Measurements from ENCODE around the gene YBX2.

YBX2 gene

DNA sequence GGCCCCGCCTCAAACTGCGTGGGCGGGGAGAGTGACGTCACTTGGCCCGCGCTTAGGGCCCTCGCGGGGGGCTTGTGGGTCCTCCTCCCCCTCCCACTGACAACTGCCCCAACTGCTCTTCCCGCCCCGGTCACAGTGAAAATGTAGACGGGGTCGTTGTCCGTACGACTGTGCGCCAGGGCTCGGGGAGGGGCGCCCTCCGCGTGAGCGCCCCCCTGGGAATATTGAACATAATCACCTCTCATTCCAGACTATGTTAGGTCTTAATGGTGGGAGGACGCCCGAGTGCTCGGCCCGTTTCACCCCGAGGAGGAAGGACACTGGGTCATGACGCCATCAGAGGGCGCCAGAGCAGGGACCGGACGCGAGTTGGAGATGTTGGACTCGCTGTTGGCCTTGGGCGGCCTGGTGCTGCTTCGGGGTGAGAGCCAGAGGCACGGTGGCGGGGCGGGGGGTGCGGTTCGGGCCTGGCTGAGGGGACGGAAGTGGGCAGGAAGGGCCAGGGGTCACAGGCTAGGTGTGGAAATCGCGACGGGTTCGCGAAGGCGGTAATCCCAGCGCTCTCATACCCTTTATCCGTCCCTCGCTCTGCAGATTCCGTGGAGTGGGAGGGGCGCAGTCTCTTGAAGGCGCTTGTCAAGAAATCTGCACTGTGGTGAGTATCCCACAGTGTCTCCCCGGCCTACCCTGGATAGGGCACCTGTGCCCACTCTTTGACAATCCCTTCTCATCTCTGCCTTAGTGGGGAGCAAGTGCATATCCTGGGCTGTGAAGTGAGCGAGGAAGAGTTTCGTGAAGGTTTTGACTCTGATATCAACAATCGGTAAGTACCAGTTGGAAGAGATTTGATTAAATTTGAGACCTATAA, 42.0 kb downstream of the YBX2 start, which contains the start of gene ELP5 (continued):
- TF ChIP-seq ZNF221 (tag by site-specific recombination; IDR thresholded peaks at IDR 0.05; ENCODE audit: borderline replicate concordance) (no peak), ZNF174 (tag by site-specific recombination; IDR thresholded peaks at IDR 0.05) (no peak), ZNF677 (tag by site-specific recombination; IDR thresholded peaks at IDR 0.05) (no peak), ZBTB8A (tag by site-specific recombination; IDR thresholded peaks at IDR 0.05) (peak; percentile 91), ZNF544 (tag by site-specific recombination; IDR thresholded peaks at IDR 0.05) (no peak), ZNF621 (tag by site-specific recombination; IDR thresholded peaks at IDR 0.05) (no peak), ZNF548 (tag by site-specific recombination; IDR thresholded peaks at IDR 0.05) (no peak), ZNF416 (tag by site-specific recombination; IDR thresholded peaks at IDR 0.05) (no peak), YY1 (tag by site-specific recombination; IDR thresholded peaks at IDR 0.05) (peak; percentile 58; the same call in 1 of the 2 replicates), MEIS1 (CRISPR knock-in tag; IDR thresholded peaks at IDR 0.05; ENCODE audit: borderline replicate concordance) (no peak), ZNF404 (tag by site-specific recombination; IDR thresholded peaks at IDR 0.05) (no peak), TCF7L2 (IDR thresholded peaks at IDR 0.05; ENCODE audit: borderline replicate concordance, low read depth, low read length) (no peak), ZNF157 (tag by site-specific recombination; IDR thresholded peaks at IDR 0.05) (no peak), ZNF354C (tag by site-specific recombination; IDR thresholded peaks at IDR 0.05; ENCODE audit: borderline replicate concordance, low read depth) (no peak), ZNF791 (tag by site-specific recombination; IDR thresholded peaks at IDR 0.05) (no peak), ZNF211 (tag by site-specific recombination; IDR thresholded peaks at IDR 0.05; ENCODE audit: low read depth) (no peak), ZNF501 (tag by site-specific recombination; IDR thresholded peaks at IDR 0.05) (peak; percentile 98), GLI4 (tag by site-specific recombination; IDR thresholded peaks at IDR 0.05) (peak; percentile 81; the same call in 1 of the 2 replicates), ZNF629 (tag by site-specific recombination; IDR thresholded peaks at IDR 0.05) (peak; percentile 98), ZFP69B (tag by site-specific recombination; IDR thresholded peaks at IDR 0.05) (peak; percentile 97), ZNF701 (tag by site-specific recombination; IDR thresholded peaks at IDR 0.05) (no peak), ZFP37 (tag by site-specific recombination; IDR thresholded peaks at IDR 0.05) (peak; percentile 96), ZXDB (tag by site-specific recombination; IDR thresholded peaks at IDR 0.05) (peak; percentile 82), ZNF140 (tag by site-specific recombination; IDR thresholded peaks at IDR 0.05) (no peak), ZNF214 (tag by site-specific recombination; IDR thresholded peaks at IDR 0.05; ENCODE audit: borderline replicate concordance) (no peak), ZNF747 (tag by site-specific recombination; IDR thresholded peaks at IDR 0.05) (no peak), ZNF2 (tag by site-specific recombination; IDR thresholded peaks at IDR 0.05) (peak; percentile 95), ZNF223 (tag by site-specific recombination; IDR thresholded peaks at IDR 0.05) (no peak), ZNF16 (tag by site-specific recombination; IDR thresholded peaks at IDR 0.05; ENCODE audit: low read depth) (no peak), WT1 (tag by site-specific recombination; IDR thresholded peaks at IDR 0.05) (peak; percentile 33), ZNF792 (tag by site-specific recombination; IDR thresholded peaks at IDR 0.05) (no peak), ZNF146 (tag by site-specific recombination; IDR thresholded peaks at IDR 0.05) (peak; percentile 49; the same call in 1 of the 2 replicates)
- TF ChIP-seq, protein P1, sequence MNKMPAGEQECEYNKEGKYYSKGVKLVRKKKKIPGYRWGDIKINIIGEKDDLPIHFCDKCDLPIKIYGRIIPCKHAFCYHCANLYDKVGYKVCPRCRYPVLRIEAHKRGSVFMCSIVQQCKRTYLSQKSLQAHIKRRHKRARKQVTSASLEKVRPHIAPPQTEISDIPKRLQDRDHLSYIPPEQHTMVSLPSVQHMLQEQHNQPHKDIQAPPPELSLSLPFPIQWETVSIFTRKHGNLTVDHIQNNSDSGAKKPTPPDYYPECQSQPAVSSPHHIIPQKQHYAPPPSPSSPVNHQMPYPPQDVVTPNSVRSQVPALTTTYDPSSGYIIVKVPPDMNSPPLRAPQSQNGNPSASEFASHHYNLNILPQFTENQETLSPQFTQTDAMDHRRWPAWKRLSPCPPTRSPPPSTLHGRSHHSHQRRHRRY (tag by site-specific recombination; IDR thresholded peaks at IDR 0.05) = 0 out of 2 replicates have a peak, but pooled peaks have one; percentile 12
- TF ChIP-seq, protein P2, sequence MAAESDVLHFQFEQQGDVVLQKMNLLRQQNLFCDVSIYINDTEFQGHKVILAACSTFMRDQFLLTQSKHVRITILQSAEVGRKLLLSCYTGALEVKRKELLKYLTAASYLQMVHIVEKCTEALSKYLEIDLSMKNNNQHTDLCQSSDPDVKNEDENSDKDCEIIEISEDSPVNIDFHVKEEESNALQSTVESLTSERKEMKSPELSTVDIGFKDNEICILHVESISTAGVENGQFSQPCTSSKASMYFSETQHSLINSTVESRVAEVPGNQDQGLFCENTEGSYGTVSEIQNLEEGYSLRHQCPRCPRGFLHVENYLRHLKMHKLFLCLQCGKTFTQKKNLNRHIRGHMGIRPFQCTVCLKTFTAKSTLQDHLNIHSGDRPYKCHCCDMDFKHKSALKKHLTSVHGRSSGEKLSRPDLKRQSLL (tag by site-specific recombination; IDR thresholded peaks at IDR 0.05) = no peak
- TF ChIP-seq, protein P3, sequence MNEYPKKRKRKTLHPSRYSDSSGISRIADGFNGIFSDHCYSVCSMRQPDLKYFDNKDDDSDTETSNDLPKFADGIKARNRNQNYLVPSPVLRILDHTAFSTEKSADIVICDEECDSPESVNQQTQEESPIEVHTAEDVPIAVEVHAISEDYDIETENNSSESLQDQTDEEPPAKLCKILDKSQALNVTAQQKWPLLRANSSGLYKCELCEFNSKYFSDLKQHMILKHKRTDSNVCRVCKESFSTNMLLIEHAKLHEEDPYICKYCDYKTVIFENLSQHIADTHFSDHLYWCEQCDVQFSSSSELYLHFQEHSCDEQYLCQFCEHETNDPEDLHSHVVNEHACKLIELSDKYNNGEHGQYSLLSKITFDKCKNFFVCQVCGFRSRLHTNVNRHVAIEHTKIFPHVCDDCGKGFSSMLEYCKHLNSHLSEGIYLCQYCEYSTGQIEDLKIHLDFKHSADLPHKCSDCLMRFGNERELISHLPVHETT (tag by site-specific recombination; IDR thresholded peaks at IDR 0.05) = peak; percentile 90
- TF ChIP-seq, protein P4, sequence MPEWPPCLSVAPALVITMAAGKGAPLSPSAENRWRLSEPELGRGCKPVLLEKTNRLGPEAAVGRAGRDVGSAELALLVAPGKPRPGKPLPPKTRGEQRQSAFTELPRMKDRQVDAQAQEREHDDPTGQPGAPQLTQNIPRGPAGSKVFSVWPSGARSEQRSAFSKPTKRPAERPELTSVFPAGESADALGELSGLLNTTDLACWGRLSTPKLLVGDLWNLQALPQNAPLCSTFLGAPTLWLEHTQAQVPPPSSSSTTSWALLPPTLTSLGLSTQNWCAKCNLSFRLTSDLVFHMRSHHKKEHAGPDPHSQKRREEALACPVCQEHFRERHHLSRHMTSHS (tag by site-specific recombination; IDR thresholded peaks at IDR 0.05) = no peak
- TF ChIP-seq, protein P5, sequence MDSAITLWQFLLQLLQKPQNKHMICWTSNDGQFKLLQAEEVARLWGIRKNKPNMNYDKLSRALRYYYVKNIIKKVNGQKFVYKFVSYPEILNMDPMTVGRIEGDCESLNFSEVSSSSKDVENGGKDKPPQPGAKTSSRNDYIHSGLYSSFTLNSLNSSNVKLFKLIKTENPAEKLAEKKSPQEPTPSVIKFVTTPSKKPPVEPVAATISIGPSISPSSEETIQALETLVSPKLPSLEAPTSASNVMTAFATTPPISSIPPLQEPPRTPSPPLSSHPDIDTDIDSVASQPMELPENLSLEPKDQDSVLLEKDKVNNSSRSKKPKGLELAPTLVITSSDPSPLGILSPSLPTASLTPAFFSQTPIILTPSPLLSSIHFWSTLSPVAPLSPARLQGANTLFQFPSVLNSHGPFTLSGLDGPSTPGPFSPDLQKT (IDR thresholded peaks at IDR 0.05; ENCODE audit: borderline replicate concordance, low read depth, low read length) = no peak; the same call in 1 of the 2 replicates

Measured in HEK293 (cell line).